ENCODE results near the gene PIP4K2A. TPM values are rescaled to one million over a fixed set of nuclear protein-coding genes. Genes with fewer than 3 reads are reported as not detected.

The PIP4K2A gene
- total and polyA plus RNA-seq, 2 experiments from 2014 or later: 16.5 to 31.1 TPM

DNA sequence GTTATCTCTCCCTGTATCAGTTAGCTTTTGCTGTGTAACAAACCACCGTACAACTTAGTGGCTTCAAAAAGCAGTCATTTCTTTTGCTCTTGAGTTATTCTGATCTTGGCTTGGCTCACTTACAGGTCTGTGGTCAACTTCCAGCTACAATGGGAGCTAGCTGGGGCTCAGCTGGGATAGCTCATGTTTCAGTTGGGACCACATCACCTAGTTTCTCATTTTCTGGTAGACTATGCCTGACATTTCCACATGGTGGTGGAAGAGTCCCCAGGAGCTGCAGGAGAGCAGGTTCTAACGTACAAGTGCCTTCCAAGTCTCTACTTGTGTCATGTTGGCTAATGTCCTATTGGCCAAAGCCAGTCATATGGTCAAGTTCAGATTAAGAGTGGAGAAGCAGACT is 25.8 kb upstream of the PIP4K2A start:
- H4K20me1 ChIP-seq (ENCODE audit: insufficient read depth, poor library complexity, severe bottlenecking): no peaks in the 10 kb centered on the region
- DNase-seq (ENCODE audit: low spot score): no peak
- no peaks in the 10 kb centered on the region for H3K79me2 ChIP-seq
- 82% methylated on average over 2 of the region's 2 CpGs for WGBS (ENCODE audit: low lambda C conversion rate, missing lambda C conversion rate)
- H3K4me1 ChIP-seq (ENCODE audit: insufficient read depth): no peaks in the 10 kb centered on the region
- H3K9me2 ChIP-seq (replicated peaks; ENCODE audit: insufficient read depth): no peaks in the 10 kb centered on the region
- H2AFZ ChIP-seq: no peak overlapping the region
- TF ChIP-seq EZH2 (IDR thresholded peaks at IDR 0.05; ENCODE audit: borderline replicate concordance) (no peak), EZH2phosphoT487 (IDR thresholded peaks at IDR 0.05; ENCODE audit: low read depth, severe bottlenecking, unreplicated experiment) (no peak)
- TF ChIP-seq, protein P1, sequence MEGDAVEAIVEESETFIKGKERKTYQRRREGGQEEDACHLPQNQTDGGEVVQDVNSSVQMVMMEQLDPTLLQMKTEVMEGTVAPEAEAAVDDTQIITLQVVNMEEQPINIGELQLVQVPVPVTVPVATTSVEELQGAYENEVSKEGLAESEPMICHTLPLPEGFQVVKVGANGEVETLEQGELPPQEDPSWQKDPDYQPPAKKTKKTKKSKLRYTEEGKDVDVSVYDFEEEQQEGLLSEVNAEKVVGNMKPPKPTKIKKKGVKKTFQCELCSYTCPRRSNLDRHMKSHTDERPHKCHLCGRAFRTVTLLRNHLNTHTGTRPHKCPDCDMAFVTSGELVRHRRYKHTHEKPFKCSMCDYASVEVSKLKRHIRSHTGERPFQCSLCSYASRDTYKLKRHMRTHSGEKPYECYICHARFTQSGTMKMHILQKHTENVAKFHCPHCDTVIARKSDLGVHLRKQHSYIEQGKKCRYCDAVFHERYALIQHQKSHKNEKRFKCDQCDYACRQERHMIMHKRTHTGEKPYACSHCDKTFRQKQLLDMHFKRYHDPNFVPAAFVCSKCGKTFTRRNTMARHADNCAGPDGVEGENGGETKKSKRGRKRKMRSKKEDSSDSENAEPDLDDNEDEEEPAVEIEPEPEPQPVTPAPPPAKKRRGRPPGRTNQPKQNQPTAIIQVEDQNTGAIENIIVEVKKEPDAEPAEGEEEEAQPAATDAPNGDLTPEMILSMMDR (IDR thresholded peaks at IDR 0.05; ENCODE audit: poor library complexity): no peak
- no peak overlapping the region for H3K4me2 ChIP-seq
- no peaks in the 10 kb centered on the region for H3K36me3 ChIP-seq (replicated peaks; ENCODE audit: insufficient read depth, low read depth)
- H3K27me3 ChIP-seq: no peaks in the 10 kb centered on the region
- H3K4me3 ChIP-seq: no peak overlapping the region
- H3K9me3 ChIP-seq (ENCODE audit: low read depth): no peaks in the 10 kb centered on the region
- no peak overlapping the region for H3K27ac ChIP-seq

DNA sequence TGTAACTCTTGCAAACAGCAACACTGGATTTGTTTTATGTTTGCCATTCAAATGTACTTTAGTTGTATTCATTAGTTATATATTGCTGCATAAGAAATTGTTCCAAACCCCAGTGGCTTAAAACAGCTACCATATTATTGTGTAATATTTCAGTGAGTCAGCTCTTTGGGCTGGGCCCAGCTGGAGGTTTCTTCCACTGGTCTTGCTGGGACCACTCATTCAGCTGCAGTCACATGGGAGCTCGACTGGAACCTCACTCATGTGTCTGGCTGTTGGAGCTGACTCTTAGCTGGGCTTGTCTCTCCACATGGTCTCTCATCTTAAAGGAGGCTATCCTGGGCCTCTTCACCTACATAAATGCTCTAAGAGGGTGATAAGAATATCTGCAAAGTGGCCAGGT is 23.2 kb upstream of the PIP4K2A start:
- TF ChIP-seq EZH2 (IDR thresholded peaks at IDR 0.05; ENCODE audit: borderline replicate concordance): no peak
- TF ChIP-seq, protein P1 (IDR thresholded peaks at IDR 0.05; ENCODE audit: poor library complexity): no peak

DNA sequence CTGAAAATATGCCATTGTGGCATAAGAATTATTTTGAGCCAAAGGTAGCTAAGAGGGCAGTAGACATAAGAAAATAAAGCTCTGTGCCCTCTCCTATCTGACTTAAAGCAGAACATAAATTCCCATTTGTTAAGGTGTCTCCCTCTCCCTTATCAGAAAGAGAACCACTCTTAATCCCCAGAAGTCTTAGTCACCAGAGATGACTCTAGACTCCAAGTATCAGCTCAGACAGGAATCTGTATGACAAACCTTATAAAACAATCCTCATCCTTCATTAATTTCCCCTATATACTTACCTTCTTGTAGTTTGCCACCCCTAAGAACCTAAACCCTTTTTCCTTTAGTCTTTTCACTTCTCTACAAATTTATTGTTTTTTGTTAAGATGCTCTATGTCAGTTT is 21.8 kb upstream of the PIP4K2A start:
- Histone ChIP-seq H3K4me2 (no peak overlapping the region), H3K36me3 (replicated peaks; ENCODE audit: insufficient read depth, low read depth) (no peaks in the 10 kb centered on the region), H3K9me2 (replicated peaks; ENCODE audit: insufficient read depth) (no peaks in the 10 kb centered on the region), H3K9me3 (ENCODE audit: low read depth) (no peaks in the 10 kb centered on the region), H3K4me3 (no peak overlapping the region), H3K27ac (no peak overlapping the region), H3K27me3 (no peaks in the 10 kb centered on the region), H4K20me1 (ENCODE audit: insufficient read depth, poor library complexity, severe bottlenecking) (no peaks in the 10 kb centered on the region), H3K79me2 (no peaks in the 10 kb centered on the region), H3K4me1 (ENCODE audit: insufficient read depth) (no peaks in the 10 kb centered on the region), H2AFZ (no peak overlapping the region)
- TF ChIP-seq EZH2 (IDR thresholded peaks at IDR 0.05; ENCODE audit: borderline replicate concordance) (no peak), EZH2phosphoT487 (IDR thresholded peaks at IDR 0.05; ENCODE audit: low read depth, severe bottlenecking, unreplicated experiment) (no peak)
- TF ChIP-seq, protein P1 (IDR thresholded peaks at IDR 0.05; ENCODE audit: poor library complexity): no peak
- no peak for DNase-seq (ENCODE audit: low spot score)

More for the DNA sequence above, 23.2 kb upstream of the PIP4K2A start:
- no peaks in the 10 kb centered on the region for H4K20me1 ChIP-seq (ENCODE audit: insufficient read depth, poor library complexity, severe bottlenecking)
- WGBS (ENCODE audit: low lambda C conversion rate, missing lambda C conversion rate): 81% methylated on average over 1 of the region's 1 CpG
- no peaks in the 10 kb centered on the region for H3K79me2 ChIP-seq
- no peaks in the 10 kb centered on the region for H3K4me1 ChIP-seq (ENCODE audit: insufficient read depth)
- no peaks in the 10 kb centered on the region for H3K36me3 ChIP-seq (replicated peaks; ENCODE audit: insufficient read depth, low read depth)
- no peaks in the 10 kb centered on the region for H3K9me2 ChIP-seq (replicated peaks; ENCODE audit: insufficient read depth)
- H3K27me3 ChIP-seq: no peaks in the 10 kb centered on the region
- DNase-seq (ENCODE audit: low spot score): peak; percentile 9
- no peak overlapping the region for H2AFZ ChIP-seq
- no peaks in the 10 kb centered on the region for H3K9me3 ChIP-seq (ENCODE audit: low read depth)
- H3K4me2 ChIP-seq: no peak overlapping the region
- no peak overlapping the region for H3K27ac ChIP-seq
- H3K4me3 ChIP-seq: no peak overlapping the region

DNA sequence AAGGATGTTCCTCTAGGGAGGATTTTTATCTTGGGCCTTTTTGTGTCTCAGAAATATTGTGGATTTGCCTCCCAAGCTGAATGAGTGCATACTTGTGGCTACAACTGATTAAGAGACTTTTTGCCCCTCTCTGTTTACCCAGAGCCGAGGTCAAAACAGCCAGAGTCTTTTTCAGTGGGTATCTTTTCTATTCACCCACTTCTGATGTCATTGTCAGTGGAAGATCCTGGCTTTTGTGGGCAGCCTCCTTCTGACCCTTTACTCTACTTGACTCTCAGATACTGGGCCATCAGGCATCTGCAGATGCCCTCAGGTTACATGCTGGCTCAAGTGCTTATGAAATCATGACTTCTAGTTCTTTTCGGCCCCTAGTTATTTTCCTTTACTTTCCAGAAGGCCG is 19.6 kb upstream of the PIP4K2A start:
- H2AFZ ChIP-seq: no peak overlapping the region
- no peaks in the 10 kb centered on the region for H3K79me2 ChIP-seq
- no peak for DNase-seq (ENCODE audit: low spot score)
- no peaks in the 10 kb centered on the region for H3K4me1 ChIP-seq (ENCODE audit: insufficient read depth)
- WGBS (ENCODE audit: low lambda C conversion rate, missing lambda C conversion rate): 87% methylated on average over 3 of the region's 3 CpGs
- H3K36me3 ChIP-seq (replicated peaks; ENCODE audit: insufficient read depth, low read depth): no peaks in the 10 kb centered on the region
- no peak overlapping the region for H3K4me2 ChIP-seq
- no peaks in the 10 kb centered on the region for H4K20me1 ChIP-seq (ENCODE audit: insufficient read depth, poor library complexity, severe bottlenecking)
- H3K9me3 ChIP-seq (ENCODE audit: low read depth): no peaks in the 10 kb centered on the region
- H3K27ac ChIP-seq: no peak overlapping the region
- no peak for TF ChIP-seq EZH2phosphoT487 (IDR thresholded peaks at IDR 0.05; ENCODE audit: low read depth, severe bottlenecking, unreplicated experiment)
- TF ChIP-seq EZH2 (IDR thresholded peaks at IDR 0.05; ENCODE audit: borderline replicate concordance): no peak
- TF ChIP-seq, protein P1 (IDR thresholded peaks at IDR 0.05; ENCODE audit: poor library complexity): no peak
- no peaks in the 10 kb centered on the region for H3K9me2 ChIP-seq (replicated peaks; ENCODE audit: insufficient read depth)
- H3K27me3 ChIP-seq: no peaks in the 10 kb centered on the region
- H3K4me3 ChIP-seq: no peak overlapping the region
